GM21825 (cell line): ENCODE measurements around the gene PUDP.
A peak's percentile ranks its signal among the peaks of the same experiment; 100 is the strongest.
"Not testable (repeated sequence)": the region's sequence is repeated elsewhere in the genome, so short reads cannot be mapped to it uniquely, and the experiment has no call there.

Experiments
- ATAC-seq: cut with Tn5 transposase; IDR thresholded peaks from one replicate; pipeline ENCODE4 v1.9.1; 2021; ENCODE audit warnings: mild to moderate bottlenecking, moderate library complexity; ENCODE audit not compliant: unreplicated experiment

The PUDP gene

GRCh38 chrX:7147978-7148854 is at the start of gene PUDP:
PUDP (minus strand) TSS chrX:7148153; CDS start chrX:7148113, 40 bp downstream.
- peak; percentile 81 for ATAC-seq

GRCh38 chrX:7194606-7195005 is 46.7 kb upstream of the PUDP start:
- no peak for ATAC-seq

- no peak for ATAC-seq
Observed at GRCh38 chrX:7192871-7193270, 44.9 kb upstream of the PUDP start.

- no peak for ATAC-seq
Observed at GRCh38 chrX:7191681-7192110, 43.7 kb upstream of the PUDP start.

- ATAC-seq = no peak
Observed at GRCh38 chrX:7190157-7190556, 42.2 kb upstream of the PUDP start.

- ATAC-seq = no peak
Observed at GRCh38 chrX:7188672-7189071, 40.7 kb upstream of the PUDP start.

- ATAC-seq = no peak
Observed at GRCh38 chrX:7184816-7185215, 36.9 kb upstream of the PUDP start.

GRCh38 chrX:7179446-7179845 is 31.5 kb upstream of the PUDP start:
- ATAC-seq = no peak

GRCh38 chrX:7178859-7179258 is 30.9 kb upstream of the PUDP start:
- not testable (repeated sequence) for ATAC-seq

- peak; percentile 55 for ATAC-seq
Observed at GRCh38 chrX:7170898-7171297, 22.9 kb upstream of the PUDP start.

- no peak for ATAC-seq
Observed at GRCh38 chrX:7169627-7170026, 21.7 kb upstream of the PUDP start.

- no peak for ATAC-seq
Observed at GRCh38 chrX:7168371-7168770, 20.4 kb upstream of the PUDP start.

- no peak for ATAC-seq
Observed at GRCh38 chrX:7164174-7164573, 16.2 kb upstream of the PUDP start.

- ATAC-seq = no peak
Observed at GRCh38 chrX:7163146-7163677, 15.3 kb upstream of the PUDP start.

GRCh38 chrX:7159149-7159861 is 11.4 kb upstream of the PUDP start:
- ATAC-seq = no peak

- ATAC-seq = no peak
Observed at GRCh38 chrX:7158468-7158990, 10.6 kb upstream of the PUDP start.

- ATAC-seq = no peak
Observed at GRCh38 chrX:7156879-7157278, 8.9 kb upstream of the PUDP start.

- ATAC-seq = no peak
Observed at GRCh38 chrX:7155163-7155562, 7.2 kb upstream of the PUDP start.

GRCh38 chrX:7154041-7154597 is 6.2 kb upstream of the PUDP start:
- no peak for ATAC-seq

GRCh38 chrX:7153231-7153630 is 5.3 kb upstream of the PUDP start:
- no peak for ATAC-seq

- ATAC-seq = no peak
Observed at GRCh38 chrX:7149411-7149810, 1.5 kb upstream of the PUDP start.
